ENCODE measurements around the gene MAP3K13.
A peak's percentile ranks its signal among the peaks of the same experiment; 100 is the strongest.
"Not testable (repeated sequence)": the region's sequence is repeated elsewhere in the genome, so short reads cannot be mapped to it uniquely, and the experiment has no call there.

MAP3K13 gene

GRCh38 chr3:185457376-185457775, 94.4 kb downstream of the MAP3K13 start:
- DNase-seq, result no peak

DNA sequence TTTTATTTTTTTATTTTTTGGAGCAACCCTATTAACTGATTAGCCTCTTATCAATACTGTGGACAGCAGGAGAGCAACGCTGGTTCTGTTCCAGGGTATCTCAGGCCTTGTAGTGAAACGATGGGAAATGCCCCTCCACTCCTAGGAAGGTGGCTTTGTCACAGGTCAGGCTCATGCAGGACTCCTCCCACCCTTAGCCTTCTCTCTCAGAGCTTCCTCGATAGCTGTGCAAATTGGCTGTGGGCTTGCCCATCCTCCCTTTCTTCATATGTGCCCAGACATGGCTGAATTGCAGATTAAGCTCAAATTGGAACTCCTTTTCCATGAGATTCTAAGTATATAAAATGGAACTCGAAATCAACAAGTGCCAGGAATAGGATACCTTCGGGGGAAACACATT, 97.4 kb downstream of the MAP3K13 start:
- no peak for DNase-seq

DNA sequence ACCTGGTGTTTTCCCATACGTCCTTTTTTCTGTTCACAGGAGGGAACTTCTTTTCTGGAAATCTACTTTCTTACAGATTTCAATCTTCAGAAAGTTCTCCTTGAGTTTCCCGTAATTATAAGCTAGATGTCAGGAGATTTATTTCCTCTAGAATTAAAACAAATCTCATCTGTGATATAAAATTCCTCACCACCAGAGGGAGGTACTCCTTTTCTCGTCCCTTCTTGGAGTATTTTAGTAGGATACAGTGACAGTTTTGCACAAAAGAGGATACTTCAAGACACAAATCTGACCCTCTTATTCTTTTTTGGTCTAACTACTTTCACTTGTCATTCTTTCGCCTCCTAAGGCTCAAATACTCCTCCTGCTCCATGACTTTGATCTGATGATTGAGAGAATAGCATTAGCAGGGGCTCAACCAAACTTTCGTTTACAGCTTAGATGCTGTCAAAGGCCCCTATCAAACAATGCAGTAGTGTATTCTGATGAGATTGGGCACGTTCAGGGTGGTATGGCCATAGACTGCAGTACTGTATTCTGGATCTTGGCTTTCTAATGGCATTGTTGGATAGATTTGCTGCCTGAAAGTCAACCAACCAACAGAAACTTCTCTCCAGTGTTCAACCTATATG, 97.9 kb downstream of the MAP3K13 start:
- peak; percentile 11 for DNase-seq

DNA sequence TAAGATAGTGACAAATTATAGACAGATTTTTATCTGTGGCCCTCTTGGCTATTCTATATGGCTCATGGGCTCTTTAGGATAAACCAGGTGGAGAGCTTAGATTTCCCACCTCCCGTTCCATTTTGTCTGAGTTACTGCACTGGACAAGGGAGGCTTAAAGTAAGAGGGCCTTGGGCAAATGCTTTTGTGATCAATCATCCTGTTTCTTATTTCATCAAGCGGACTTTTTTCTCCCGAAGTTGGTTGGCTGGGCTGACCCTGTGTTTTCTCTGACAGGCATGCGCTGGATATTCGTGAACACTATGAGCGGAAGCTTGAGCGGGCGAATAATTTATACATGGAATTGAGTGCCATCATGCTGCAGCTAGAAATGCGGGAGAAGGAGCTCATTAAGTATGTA, 102.5 kb downstream of the MAP3K13 start:
- no peak for DNase-seq

- DNase-seq, result not testable (repeated sequence)
These were observed 103.2 kb downstream of the MAP3K13 start for GRCh38 chr3:185466123-185466522.

GRCh38 chr3:185469542-185469941, 106.6 kb downstream of the MAP3K13 start:
- DNase-seq, result no peak

DNA sequence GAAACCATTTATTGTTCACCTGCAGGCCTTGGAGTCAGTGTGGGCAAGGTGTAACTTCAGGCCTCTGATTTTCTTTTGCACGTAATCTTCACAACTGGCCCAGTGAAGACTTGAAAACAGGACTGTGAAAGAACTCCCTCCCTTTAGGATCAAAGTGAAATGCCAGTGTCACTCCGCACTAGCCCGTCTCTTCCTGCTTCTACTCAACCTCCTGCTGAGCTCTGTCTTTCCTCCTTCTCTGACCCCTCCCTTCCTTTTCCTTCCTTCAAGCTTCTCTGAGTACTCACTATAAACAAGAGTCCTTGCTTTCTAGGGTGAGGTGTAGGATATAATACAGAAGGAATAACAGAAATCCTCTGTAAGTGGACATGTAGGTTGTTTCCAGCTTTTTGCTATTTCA, 107.4 kb downstream of the MAP3K13 start:
- no peak for DNase-seq

DNA sequence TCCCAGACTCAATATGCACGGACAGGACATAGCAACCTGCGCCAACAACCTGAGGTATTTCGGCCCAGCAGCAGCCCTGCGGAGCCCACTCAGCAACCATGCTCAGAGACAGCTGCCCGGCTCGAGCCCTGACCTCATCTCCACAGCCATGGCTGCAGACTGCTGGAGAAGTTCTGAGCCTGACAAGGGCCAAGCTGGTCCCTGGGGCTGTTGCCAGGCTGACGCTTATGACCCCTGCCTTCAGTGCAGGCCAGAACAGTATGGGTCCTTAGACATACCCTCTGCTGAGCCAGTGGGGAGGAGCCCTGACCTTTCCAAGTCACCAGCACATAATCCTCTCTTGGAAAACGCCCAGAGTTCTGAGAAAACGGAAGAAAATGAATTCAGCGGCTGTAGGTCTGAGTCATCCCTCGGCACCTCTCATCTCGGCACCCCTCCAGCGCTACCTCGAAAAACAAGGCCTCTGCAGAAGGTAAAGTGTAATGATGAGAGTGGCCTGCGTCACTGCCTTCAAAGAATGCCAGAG, 110.4 kb downstream of the MAP3K13 start:
- no peak for DNase-seq

- DNase-seq, result not testable (repeated sequence)
These were observed 112.0 kb downstream of the MAP3K13 start for GRCh38 chr3:185474922-185475321.

DNA sequence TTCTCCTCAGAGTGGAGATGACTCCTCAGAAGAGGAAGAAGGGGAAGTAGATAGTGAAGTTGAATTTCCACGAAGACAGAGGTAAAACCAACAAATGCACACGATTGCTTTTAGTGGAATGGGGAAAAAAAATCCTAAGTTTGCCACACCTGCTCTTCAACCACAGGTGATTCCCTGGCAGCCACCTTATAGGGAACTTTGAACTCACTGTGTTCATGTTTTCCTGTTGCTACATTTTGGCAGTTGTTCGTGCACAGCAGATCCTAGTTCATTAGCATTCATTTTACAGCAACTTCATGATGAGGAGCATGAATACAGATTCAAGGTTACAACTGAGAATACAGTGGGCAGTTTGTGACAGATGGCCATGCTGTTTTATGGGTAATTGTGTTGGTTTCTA, 114.4 kb downstream of the MAP3K13 start:
- no peak for DNase-seq

DNA sequence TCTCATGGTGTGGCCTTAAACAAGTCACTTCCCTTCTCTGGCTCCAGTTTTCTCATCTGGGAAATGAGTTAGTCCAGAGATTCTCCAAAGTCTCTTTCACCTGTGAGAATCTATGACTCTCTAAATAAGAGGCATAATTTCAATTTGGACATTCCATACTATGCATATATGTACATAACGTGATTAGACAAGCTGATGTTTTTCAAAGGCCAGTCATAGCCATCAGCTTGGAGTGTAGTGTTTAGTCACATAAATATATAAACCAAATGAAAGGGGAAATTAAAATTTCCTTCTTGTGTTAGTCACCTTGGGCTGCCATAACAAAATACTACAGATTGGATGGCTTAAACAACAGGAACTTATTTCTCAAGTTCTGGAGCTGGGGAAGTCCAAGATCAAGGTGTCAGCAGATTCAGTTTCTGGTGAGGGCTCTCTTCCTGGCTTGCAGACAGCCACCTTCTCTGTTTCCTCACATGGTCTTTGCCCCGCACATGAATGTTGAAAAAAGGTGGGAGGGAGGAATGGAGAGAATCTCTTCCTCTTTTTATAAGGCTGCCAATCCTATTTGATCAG, 116.5 kb downstream of the MAP3K13 start:
- no peak for DNase-seq

- no peak for DNase-seq
These were observed 121.4 kb downstream of the MAP3K13 start for GRCh38 chr3:185484296-185484695.

DNA sequence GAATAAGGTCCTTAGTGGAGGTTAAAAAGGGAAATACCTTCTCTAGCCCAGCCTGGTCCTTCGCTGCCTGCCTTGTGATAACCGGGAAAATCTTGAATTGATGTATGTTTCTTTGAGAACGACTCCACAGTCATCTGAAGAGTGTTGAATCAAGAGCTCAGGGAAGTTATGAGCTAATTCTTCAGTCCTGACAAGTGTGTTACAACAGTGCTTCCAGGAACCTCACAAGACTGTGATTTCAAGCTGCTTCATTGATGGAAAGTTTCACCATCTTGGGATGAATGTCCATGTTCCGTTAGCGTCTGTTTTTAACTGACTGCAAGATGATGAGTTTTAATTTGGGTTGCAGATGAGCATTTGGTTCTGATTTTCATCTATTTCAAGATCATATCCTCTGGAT, 123.5 kb downstream of the MAP3K13 start:
- no peak for DNase-seq

- DNase-seq, result no peak
These were observed 125.5 kb downstream of the MAP3K13 start for GRCh38 chr3:185488465-185488864.

DNA sequence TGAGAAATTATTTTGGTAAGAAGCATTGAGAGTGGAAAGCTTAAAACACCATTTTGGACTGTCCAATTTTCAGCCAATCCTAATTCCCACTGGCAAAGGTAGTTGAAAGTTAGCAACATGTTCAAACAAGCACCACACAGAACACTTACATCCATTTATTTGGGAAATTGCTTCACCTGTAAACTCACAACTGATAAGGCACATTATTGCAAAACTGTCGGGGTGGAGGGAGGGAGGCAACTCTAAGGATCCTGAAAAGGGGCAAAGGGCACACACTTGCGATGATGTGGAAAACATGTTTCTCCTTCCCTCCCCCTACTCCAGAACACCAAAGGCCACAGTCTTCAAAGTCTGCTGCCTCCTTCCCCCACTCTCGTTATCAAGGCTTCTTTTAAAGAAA, 126.5 kb downstream of the MAP3K13 start:
- no peak for DNase-seq

DNA sequence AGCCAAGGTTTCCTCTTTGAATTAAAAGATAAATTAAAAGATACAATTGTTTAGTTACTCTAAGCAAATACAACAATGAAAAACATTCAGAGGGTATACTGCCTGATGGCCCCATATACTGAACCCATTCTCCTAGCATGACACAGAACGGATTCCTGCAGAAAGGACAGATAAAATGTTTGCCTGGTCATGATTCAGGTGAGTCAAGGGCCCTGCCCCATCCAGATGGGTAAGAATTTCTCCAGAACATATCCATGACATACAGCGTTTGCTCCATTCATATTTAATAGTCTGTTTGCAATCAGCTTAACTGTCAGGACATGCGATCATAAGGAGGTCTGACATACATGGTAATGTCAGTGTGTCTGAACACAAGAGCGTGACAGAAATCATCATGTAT, 127.3 kb downstream of the MAP3K13 start:
- DNase-seq, result no peak

GRCh38 chr3:185498503-185499396, 135.8 kb downstream of the MAP3K13 start, which contains the start of gene TMEM41A:
TMEM41A (minus strand) TSS chr3:185499035; CDS start chr3:185498961, 74 bp downstream.
- peak; percentile 90 for DNase-seq

- no peak for DNase-seq
These were observed 140.1 kb downstream of the MAP3K13 start for GRCh38 chr3:185502987-185503386.

DNA sequence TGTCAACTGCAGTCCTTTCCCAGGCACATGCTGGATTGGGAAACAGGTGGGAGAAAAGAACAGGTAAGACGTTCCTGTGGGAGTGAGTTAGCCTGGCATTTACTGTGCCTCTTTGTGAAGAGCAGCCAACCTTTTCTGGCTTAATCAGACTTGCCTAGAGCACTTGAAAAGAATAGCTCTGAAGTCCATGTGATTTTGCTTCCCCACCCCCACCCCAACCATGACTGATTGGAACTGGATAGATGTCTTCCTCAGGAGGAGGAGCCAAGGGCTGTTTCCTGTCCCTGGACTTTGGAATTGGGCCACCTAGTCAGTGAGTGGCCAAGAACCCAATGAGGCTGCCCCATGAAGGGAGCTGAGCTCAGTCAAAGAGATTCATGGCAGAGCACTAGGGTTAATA, 140.6 kb downstream of the MAP3K13 start:
- DNase-seq, result no peak

- DNase-seq, result no peak
These were observed 141.7 kb downstream of the MAP3K13 start for GRCh38 chr3:185504636-185505035.

DNA sequence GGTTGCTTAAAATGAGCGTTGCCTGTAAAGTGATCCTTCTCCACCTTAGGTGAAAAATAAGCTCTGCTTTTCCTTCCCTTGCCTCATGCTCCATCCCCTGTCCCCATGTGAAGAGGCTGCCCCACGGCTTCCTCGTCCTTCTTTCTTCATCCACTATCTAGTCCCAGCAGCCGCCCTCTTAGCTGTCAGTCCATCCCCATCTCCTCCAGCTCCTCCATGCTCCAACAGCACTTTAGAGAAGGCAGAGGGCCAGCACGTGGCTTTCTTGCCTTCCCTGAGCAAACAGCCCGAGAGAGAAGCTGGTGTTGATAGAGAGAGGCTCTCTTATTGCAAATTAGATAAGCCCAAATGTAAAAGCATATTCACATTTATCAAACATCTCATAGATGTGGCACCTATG, 144.9 kb downstream of the MAP3K13 start:
- DNase-seq, result no peak

DNA sequence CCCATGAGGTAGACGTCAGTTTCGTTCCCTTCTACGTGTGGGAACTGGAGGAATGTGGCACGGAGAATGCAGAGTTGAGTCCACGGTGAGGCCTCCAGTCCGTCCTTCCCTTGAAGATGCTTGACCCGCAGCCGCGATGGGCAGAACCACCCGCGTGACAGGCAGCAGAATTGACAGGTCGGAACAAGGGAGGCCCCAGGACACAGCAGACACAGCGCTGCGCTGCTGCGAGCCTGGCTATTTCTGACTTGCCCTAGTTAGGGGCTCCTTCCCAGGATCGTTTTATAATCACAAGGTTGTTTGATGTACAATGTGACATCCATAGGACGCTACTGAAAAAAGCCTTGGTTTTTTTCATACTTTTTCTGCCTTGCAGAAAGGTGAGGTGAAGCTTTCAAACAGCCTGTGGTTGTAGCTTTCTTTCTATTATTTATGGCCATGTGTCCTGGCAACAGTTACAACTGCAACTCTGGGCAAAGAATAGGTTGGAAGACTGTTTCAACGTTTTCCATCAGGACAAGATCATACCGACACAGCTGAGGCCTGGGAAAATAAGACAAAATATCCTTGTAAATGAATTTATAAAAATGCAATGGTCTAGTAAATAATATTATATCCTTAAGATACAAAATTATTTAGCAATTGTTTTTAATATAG, 145.5 kb downstream of the MAP3K13 start:
- DNase-seq, result no peak

GRCh38 chr3:185511711-185512110, 148.8 kb downstream of the MAP3K13 start:
- no peak for DNase-seq
